ENCODE measurements around the gene CMPK2. TPM values are rescaled to one million over a fixed set of nuclear protein-coding genes. Genes with fewer than 3 reads are reported as not detected.

Gene CMPK2
- total and polyA plus RNA-seq, 9 of the 15 experiments (the other 6 are each of a cell fraction or from before 2014, with no cell fraction given), result 2.6 to 10.5 (median 5.0) TPM

DNA sequence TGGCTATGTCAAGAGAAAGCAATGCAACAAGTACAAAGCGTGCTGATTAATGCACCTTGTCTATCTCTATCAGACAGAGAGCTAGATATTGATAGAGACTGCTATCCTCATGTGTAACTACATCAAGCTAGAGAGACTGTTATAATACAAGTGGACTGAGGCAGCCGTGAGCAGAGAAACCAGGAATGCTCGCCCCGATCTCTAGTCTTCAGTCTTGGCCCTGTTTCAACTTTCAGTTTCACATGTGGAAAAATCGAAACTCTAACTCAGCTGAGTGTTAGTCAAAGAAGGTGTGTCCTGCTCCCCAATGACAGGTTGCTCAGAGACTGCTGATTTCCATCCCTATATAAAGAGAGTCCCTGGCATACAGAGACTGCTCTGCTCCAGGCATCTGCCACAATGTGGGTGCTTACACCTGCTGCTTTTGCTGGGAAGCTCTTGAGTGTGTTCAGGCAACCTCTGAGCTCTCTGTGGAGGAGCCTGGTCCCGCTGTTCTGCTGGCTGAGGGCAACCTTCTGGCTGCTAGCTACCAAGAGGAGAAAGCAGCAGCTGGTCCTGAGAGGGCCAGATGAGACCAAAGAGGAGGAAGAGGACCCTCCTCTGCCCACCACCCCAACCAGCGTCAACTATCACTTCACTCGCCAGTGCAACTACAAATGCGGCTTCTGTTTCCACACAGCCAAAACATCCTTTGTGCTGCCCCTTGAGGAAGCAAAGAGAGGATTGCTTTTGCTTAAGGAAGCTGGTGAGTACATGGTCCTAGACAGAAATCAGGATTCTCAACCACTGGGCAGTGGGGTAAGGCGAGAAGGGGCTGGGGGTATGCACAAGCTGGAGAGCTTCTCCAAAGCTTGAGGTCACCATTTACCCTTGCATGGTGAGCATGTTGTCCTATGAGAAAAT lies 11.9 kb upstream of the CMPK2 start, which contains the start of gene RSAD2:
Gene RSAD2 (plus strand): TSS at position 376 of the 903 bp plus-strand sequence. CDS start 24 bp downstream, at position 400.
- Histone ChIP-seq H3K9me3 (replicated peaks; ENCODE audit: control insufficient read depth, insufficient read depth, low read depth, low read length) (peaks cover 22% of the 10 kb centered on the region), H3K27ac (ENCODE audit: extremely low read depth, low read depth, low read length) (no peak within 1 kb of the TSS), H3K4me1 (replicated peaks in 1 of 2; ENCODE audit: control insufficient read depth in 2 of 2, insufficient read depth in 2 of 2, low read length in 2 of 2) (peaks cover 7 to 27% of the 10 kb centered on the region in 2 experiments; a peak in 4 of 5 replicates), H3K79me2 (ENCODE audit: control insufficient read depth, insufficient read depth, low read length) (no peaks in the 10 kb centered on the region), H4K20me1 (replicated peaks; ENCODE audit: control insufficient read depth, insufficient read depth, low read length) (no peaks in the 10 kb centered on the region), H3K4me3 (no peak within 1 kb of the TSS), H3K27me3 (ENCODE audit: control insufficient read depth in 2 of 2, insufficient read depth in 2 of 2, low read length in 2 of 2) (no peaks in the 10 kb centered on the region), H3K36me3 (ENCODE audit: control insufficient read depth, insufficient read depth, low read length) (no peaks in the 10 kb centered on the region), H3K4me2 (ENCODE audit: insufficient read depth, low read length) (peak within 1 kb of the TSS; percentile 51), H2AFZ (ENCODE audit: low read depth, low read length) (peak within 1 kb of the TSS; percentile 42; the same call in 1 of the 2 replicates), H3K9me1 (ENCODE audit: control insufficient read depth, insufficient read depth, low read length) (no peaks in the 10 kb centered on the region), H3K9ac (ENCODE audit: insufficient read depth in 1 of 2, low read depth in 2 of 2, low read length in 2 of 2) (no peak within 1 kb of the TSS)
- BruUV-seq (replicated peaks), result no TSS peak
- ChIA-PET CTCF (ENCODE audit: low intra/inter-chr PET ratio) (no interaction called here), POLR2A (interaction anchor here (0.9 to 2.4 kb wide), 3 partner anchors 10 to 19 kb away, joined by 3 to 7 read pairs (median 7); partner anchors contain the start of gene CMPK2)
- DNase-seq (ENCODE audit: extremely low read depth in 1 of 4, low spot score in 3 of 4) (peak in 2 of 4 experiments; percentile 22 to 47), ATAC-seq (peak; percentile 14; the same call in 2 of the 3 replicates), FAIRE-seq (no peak)
- intact Hi-C loops (cut with micrococcal nuclease) (no loop called here), in situ Hi-C loops (cut with MboI) (no loop called here)
- WGBS (ENCODE audit: insufficient coverage, low coverage, missing lambda C conversion rate), result 63% methylated on average over 10 of the region's 10 CpGs
- TF ChIP-seq ZC3H11A (IDR thresholded peaks at IDR 0.05; ENCODE audit: low read depth, low read length) (no peak), ZNF24 (IDR thresholded peaks at IDR 0.05) (no peak), CBFA2T3 (IDR thresholded peaks at IDR 0.05) (peak; percentile 25; the same call in 1 of the 2 replicates), ZZZ3 (IDR thresholded peaks at IDR 0.05) (no peak), JUND (IDR thresholded peaks at IDR 0.05; ENCODE audit: borderline replicate concordance, low read depth, low read length) (no peak), JUND (tag; IDR thresholded peaks at IDR 0.05; ENCODE audit: borderline replicate concordance, low read depth, low read length) (no peak), CEBPG (CRISPR knock-in tag; IDR thresholded peaks at IDR 0.05) (no peak), CEBPG (tag; conservative IDR thresholded peaks at IDR 0.05 in 1 of 2, IDR thresholded peaks at IDR 0.05 in 1 of 2) (no peak), HMGXB4 (CRISPR knock-in tag; IDR thresholded peaks at IDR 0.05) (no peak), PRPF4 (IDR thresholded peaks at IDR 0.05; ENCODE audit: insufficient read depth, low read depth, low read length, poor library complexity, severe bottlenecking) (no peak), KAT8 (IDR thresholded peaks at IDR 0.05; ENCODE audit: low read depth) (no peak), DPF2 (IDR thresholded peaks at IDR 0.05) (0 out of 2 replicates have a peak, but pooled peaks have one; percentile 22), USF1 (CRISPR knock-in tag; IDR thresholded peaks at IDR 0.05) (no peak), POLR3G (IDR thresholded peaks at IDR 0.05; ENCODE audit: extremely low read depth, insufficient read length, insufficient replicate concordance) (no peak), ADNP (tag; IDR thresholded peaks at IDR 0.05) (no peak)
- TF ChIP-seq, protein P1, sequence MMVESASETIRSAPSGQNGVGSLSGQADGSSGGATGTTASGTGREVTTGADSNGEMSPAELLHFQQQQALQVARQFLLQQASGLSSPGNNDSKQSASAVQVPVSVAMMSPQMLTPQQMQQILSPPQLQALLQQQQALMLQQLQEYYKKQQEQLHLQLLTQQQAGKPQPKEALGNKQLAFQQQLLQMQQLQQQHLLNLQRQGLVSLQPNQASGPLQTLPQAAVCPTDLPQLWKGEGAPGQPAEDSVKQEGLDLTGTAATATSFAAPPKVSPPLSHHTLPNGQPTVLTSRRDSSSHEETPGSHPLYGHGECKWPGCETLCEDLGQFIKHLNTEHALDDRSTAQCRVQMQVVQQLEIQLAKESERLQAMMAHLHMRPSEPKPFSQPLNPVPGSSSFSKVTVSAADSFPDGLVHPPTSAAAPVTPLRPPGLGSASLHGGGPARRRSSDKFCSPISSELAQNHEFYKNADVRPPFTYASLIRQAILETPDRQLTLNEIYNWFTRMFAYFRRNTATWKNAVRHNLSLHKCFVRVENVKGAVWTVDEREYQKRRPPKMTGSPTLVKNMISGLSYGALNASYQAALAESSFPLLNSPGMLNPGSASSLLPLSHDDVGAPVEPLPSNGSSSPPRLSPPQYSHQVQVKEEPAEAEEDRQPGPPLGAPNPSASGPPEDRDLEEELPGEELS (CRISPR knock-in tag; IDR thresholded peaks at IDR 0.05; ENCODE audit: borderline replicate concordance), result no peak

Data from K562 (cell line).